HL-60 (cell line): ENCODE data around the gene SARDH.

ENCODE experiments used
- CTCF ChIP-seq: IDR thresholded peaks from one replicate; pipeline ENCODE4 v1.5.1; 2011; ENCODE audit warnings: low read length, control low read depth, inconsistent platforms; ENCODE audit not compliant: insufficient read depth
- GABPA ChIP-seq: IDR thresholded peaks from 2 replicates; pipeline ENCODE4 v1.6.1; 2012; ENCODE audit warnings: low read depth
- POLR2AphosphoS5 ChIP-seq: IDR thresholded peaks from 2 replicates; pipeline ENCODE4 v1.6.1; 2012; ENCODE audit warnings: low read depth
- SPI1 ChIP-seq: IDR thresholded peaks from 2 replicates; pipeline ENCODE4 v1.6.1; 2012; ENCODE audit warnings: low read depth, mild to moderate bottlenecking, borderline replicate concordance

GRCh38 chr9:133732639-133733408 is 5.3 kb downstream of the SARDH start:
- TF ChIP-seq CTCF, result no peak
- TF ChIP-seq POLR2AphosphoS5, result no peak
- TF ChIP-seq SPI1, result no peak
- TF ChIP-seq GABPA, result no peak
